Omental fat pad (tissue), 4 donors: ENCODE data around the gene NXNL1. TPM values are rescaled to one million over a fixed set of nuclear protein-coding genes. Genes with fewer than 3 reads are reported as not detected.

Experiments
- total RNA-seq, 4 donors: library from RNA; depleted of rRNA; stranded (reverse); fragments of >200 nt; gene quantifications; one replicate each; pipeline ENCODE4 v1.1.0, GENCODE V29; 2016

Gene NXNL1
- total RNA-seq, 4 donors from 2014 or later, result not detected

Other genes with a start within 250 kb of the NXNL1 start
- gene USE1, start 245.6 kb downstream of the NXNL1 start, total RNA-seq, result 10 to 100 TPM; 14.5 to 22.3 (median 20.7) TPM
- gene OCEL1, start 234.7 kb downstream of the NXNL1 start, total RNA-seq, result 10 to 100 TPM in 1 of 4 donors, 1 to 10 TPM in 3; 6.7 to 17.7 (median 9.3) TPM
- 10 to 100 TPM; 16.9 to 45.4 (median 29.8) TPM for gene NR2F6, start 215.0 kb downstream of the NXNL1 start, total RNA-seq
- gene USHBP1, start 196.2 kb downstream of the NXNL1 start, total RNA-seq, result 10 to 100 TPM in 1 of 4 donors, 1 to 10 TPM in 3; 2.4 to 43.3 (median 5.8) TPM
- gene BABAM1, start 193.5 kb downstream of the NXNL1 start, total RNA-seq, result 10 to 100 TPM; 46.0 to 62.1 (median 59.1) TPM
- gene ANKLE1, start 179.0 kb downstream of the NXNL1 start, total RNA-seq, result under 1 TPM; 0.47 to 0.82 (median 0.52) TPM
- 10 to 100 TPM in 2 of 4 donors, 1 to 10 TPM in 2; 6.1 to 13.2 (median 11.1) TPM for gene ABHD8, start 157.5 kb downstream of the NXNL1 start, total RNA-seq
- gene MRPL34, start 155.1 kb downstream of the NXNL1 start, total RNA-seq, result 100 to 1,000 TPM in 3 of 4 donors, 10 to 100 TPM in 1; 87.9 to 134 (median 119) TPM
- 10 to 100 TPM in 3 of 4 donors, 1 to 10 TPM in 1; 4.6 to 44.4 (median 23.8) TPM for gene DDA1, start 151.4 kb downstream of the NXNL1 start, total RNA-seq
- 1 to 10 TPM; 5.5 to 6.1 (median 5.8) TPM for gene ANO8, start 126.1 kb downstream of the NXNL1 start, total RNA-seq
- 10 to 100 TPM in 2 of 4 donors, 1 to 10 TPM in 2; 7.2 to 36.4 (median 12.0) TPM for gene GTPBP3, start 123.4 kb downstream of the NXNL1 start, total RNA-seq
- gene PLVAP, start 83.6 kb downstream of the NXNL1 start, total RNA-seq, result 100 to 1,000 TPM in 2 of 4 donors, 10 to 100 TPM in 2; 39.7 to 139 (median 114) TPM
- 1 to 10 TPM in 1 of 4 donors, under 1 TPM in 1, not detected in 2; 0.93 to 1.7 TPM for gene CCDC194, start 66.7 kb downstream of the NXNL1 start, total RNA-seq
- 100 to 1,000 TPM; 126 to 368 (median 146) TPM for gene BST2, start 55.3 kb downstream of the NXNL1 start, total RNA-seq
- 10 to 100 TPM; 34.1 to 65.0 (median 45.9) TPM for gene MVB12A, start 40.9 kb downstream of the NXNL1 start, total RNA-seq
- gene TMEM221, start 12.3 kb downstream of the NXNL1 start, total RNA-seq, result 1 to 10 TPM in 1 of 4 donors, under 1 TPM in 2, not detected in 1; 0.38 to 1.9 (median 0.46) TPM
- gene SLC27A1, start 9.6 kb upstream of the NXNL1 start, total RNA-seq, result 10 to 100 TPM; 26.6 to 52.8 (median 40.4) TPM
- gene PGLS, start 50.7 kb upstream of the NXNL1 start, total RNA-seq, result 10 to 100 TPM; 57.8 to 92.5 (median 69.0) TPM
- gene COLGALT1, start 94.7 kb upstream of the NXNL1 start, total RNA-seq, result 100 to 1,000 TPM in 3 of 4 donors, 10 to 100 TPM in 1; 70.0 to 141 (median 115) TPM
- under 1 TPM; 0.09 to 0.24 (median 0.14) TPM for gene UNC13A, start 227.4 kb upstream of the NXNL1 start, total RNA-seq